GM20000 (cell line): Measurements from ENCODE around the gene TRAF3IP1.
"Not testable (repeated sequence)": the region's sequence is repeated elsewhere in the genome, so short reads cannot be mapped to it uniquely, and the experiment has no call there.

ENCODE experiments used
- DNase-seq: peaks from one replicate; pipeline ENCODE4 v3.0.0; 2012; ENCODE audit warnings: low spot score
- TF ChIP-seq, protein P1 (sequence below): IDR thresholded peaks from 2 replicates; pipeline ENCODE4 v1.5.1; 2012; ENCODE audit warnings: mild to moderate bottlenecking, control low read depth; ENCODE audit errors: extremely low read depth, missing control alignments

The TRAF3IP1 gene

DNA sequence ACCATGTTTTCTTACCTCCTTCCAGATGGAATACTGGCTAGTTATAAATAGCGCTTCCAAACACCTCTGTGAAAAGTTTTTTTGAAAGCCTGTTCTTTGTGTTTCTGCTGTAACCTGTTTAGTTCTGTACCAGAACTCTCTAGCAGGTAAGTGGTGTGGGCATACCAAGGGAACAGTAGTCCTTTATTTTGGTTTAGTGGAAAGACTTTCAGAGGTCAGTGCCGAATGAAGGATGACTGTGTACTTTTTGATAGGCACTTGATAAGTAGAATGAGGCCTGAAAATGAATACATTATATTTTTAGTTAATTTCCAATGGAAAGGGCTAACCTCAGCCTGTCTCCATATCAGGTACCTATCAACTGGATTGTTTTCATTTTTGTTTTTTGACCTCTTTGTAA is 78.8 kb downstream of the TRAF3IP1 start:
- DNase-seq, result no peak
- TF ChIP-seq, protein P1, sequence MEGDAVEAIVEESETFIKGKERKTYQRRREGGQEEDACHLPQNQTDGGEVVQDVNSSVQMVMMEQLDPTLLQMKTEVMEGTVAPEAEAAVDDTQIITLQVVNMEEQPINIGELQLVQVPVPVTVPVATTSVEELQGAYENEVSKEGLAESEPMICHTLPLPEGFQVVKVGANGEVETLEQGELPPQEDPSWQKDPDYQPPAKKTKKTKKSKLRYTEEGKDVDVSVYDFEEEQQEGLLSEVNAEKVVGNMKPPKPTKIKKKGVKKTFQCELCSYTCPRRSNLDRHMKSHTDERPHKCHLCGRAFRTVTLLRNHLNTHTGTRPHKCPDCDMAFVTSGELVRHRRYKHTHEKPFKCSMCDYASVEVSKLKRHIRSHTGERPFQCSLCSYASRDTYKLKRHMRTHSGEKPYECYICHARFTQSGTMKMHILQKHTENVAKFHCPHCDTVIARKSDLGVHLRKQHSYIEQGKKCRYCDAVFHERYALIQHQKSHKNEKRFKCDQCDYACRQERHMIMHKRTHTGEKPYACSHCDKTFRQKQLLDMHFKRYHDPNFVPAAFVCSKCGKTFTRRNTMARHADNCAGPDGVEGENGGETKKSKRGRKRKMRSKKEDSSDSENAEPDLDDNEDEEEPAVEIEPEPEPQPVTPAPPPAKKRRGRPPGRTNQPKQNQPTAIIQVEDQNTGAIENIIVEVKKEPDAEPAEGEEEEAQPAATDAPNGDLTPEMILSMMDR, result no peak

DNA sequence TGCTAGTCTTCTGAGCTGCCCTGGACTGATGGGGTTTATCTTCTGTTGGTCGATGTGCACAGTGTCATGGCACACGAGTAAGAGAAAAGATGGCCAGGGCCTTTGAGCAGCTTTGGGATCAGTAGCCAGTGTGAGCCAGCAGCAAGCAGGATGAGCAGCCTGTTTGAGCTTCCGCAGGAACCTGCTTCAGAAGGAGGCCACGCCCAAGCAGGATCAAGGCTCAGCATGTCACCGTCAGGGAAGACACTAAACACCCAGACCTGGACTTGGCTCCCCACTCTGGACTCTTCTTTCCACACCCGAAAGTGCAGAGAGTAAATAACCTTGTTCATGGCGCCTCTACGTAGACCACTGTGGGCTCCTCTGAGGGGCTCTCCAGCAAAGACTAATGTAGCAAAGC is 81.2 kb downstream of the TRAF3IP1 start:
- TF ChIP-seq, protein P1, result no peak
- no peak for DNase-seq

DNA sequence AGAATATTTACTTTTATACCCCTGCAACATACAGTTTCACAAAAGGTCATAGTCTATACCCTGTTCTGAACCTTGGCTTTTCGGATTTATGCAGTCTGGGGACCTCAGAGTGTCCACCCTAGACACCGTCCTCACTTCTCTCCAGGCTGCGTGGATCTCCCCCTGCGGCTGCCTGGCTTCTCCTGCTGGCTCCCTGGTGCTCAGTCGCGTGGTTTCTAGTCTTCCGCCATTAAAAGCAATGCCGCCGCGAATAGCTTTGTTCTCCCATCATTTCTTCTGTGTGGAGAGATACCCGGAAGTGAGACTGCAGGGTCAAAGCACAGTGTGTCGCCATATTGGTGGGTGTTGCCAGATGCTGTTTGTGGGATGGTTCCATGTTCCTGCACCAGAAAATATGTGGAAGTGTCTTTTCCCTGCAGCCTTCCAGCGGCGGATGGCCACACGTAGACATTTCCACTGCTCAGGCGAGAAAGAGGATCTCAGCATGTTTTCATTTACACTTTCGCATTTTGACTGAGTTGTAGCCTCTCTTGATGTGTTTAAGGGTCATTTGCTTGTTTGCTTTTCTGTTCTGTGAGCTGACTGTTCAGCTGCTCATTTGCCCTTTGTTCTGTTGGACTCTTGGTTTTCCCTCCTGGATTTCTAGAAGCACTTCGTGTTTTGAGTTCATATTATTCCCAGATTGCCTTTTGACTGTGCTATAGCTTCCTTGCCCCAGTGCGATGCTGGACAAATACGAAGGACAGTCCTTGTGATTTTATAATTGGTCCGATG is 83.5 kb downstream of the TRAF3IP1 start:
- DNase-seq, result no peak
- TF ChIP-seq, protein P1, result no peak

DNA sequence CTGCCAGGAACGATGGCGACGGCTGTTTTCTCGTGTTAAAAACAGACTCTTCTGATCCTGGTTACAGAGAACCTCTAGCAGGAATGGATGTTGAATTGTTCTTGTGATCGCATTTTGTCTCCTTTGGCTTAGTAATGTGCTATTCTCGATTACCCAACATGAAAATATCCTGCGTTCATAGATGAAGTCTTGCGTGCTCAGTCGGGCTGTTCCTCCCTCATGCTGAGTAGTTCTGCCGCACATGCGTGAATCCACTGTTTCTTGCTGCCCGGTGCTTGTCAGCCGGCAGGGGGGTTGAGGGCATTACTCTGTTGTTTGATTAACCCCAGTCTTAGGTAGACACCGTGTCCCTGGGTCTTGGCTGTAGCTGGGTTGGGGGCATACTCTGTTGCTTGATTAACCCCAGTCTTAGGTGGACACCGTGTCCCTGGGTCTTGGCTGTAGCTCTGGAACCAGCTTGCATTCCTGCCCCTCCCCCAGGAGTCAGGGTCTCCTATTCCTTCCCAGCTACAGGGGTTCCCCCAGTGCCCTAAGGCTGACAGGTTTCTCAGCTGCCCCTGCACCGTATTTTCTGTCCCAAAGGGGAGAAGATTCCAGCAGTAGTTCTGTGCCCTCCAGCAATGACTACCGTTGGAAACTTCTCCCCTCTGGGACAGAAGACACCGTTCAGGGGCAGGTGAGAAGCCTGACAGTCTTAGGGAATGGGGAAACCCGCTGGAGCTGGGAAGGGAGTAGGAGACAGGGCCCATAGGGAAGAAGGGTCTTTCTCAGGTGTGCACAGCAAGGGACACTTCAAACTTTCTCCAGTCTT is 84.3 kb downstream of the TRAF3IP1 start:
- no peak for DNase-seq

DNA sequence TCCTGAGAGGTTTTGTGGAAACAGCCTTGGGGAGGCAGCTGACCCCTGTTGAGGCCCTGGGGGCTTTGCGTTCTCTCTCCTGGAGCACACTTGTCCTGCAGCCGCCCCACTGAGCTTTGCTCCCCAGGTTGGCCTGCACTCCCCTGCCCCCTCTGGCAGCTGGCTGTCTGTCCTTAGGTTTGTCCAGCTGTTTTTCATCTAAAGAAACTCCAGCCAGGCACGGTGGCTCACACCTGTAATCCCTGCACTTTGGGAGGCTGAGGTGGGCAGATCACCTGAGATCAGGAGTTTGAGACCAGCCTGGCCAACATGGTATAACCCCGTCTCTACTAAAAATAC is 84.9 kb downstream of the TRAF3IP1 start:
- not testable (repeated sequence) for DNase-seq

More for the DNA sequence above, 84.3 kb downstream of the TRAF3IP1 start:
- TF ChIP-seq, protein P1, result no peak

DNA sequence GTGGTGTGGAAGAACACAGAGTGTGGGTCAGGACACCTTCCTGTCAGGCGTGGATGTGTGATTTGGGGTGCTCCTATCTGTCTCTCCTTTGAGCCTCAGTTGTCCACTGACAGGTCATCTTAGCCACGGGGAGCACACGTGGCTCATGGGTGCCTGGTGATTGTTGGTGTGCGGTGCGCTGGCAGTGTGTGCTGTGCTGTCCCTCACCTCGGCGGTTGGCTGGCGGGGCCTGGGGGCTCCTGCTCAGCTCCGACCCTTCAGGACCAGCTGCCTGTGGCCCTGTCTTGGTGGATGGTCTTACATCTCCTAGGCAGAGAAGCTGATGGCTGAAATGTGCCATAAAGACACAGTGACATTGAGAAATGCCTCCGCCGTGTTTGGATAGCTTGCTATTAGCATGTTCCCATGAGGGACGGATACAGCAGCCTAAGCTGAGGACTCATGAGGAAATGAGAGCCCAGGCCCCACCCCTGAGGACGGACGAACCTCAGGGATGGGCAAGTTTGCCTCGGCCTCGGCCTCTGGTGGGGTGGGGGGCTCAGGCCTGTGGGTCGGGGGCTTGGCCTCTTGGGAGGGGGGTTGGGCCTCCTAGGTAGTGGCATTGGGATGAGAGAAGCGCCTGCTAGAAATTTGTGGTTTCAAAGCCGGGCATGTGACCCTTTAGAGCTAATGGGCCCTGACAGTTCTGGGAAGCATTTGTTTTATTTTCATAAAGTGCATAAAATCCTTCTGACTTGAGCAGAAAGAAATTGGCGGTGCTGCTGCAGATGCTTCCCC is 86.1 kb downstream of the TRAF3IP1 start:
- TF ChIP-seq, protein P1, result no peak
- no peak for DNase-seq

DNA sequence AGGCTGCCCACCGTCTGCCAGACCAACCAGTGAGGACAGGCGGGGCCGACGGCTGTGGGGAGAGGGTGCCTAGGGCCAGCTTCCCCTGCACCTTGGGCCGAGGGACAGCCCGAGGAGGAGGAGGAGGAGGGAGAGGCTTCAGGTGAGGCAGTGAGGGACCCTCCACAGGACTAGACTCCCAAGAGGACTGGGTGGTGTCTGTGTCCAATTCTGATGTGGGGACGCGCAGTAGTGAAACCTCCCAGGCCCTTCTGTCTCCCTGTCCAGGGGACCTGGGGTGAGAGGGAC is 86.6 kb downstream of the TRAF3IP1 start:
- DNase-seq, result no peak
- TF ChIP-seq, protein P1, result no peak
